Neural cell (in vitro differentiated cells): ENCODE measurements around the gene EXOC2. TPM values are rescaled to one million over a fixed set of nuclear protein-coding genes. Genes with fewer than 3 reads are reported as not detected.

Source experiments
- H2AFZ ChIP-seq: fragments of 200-600, 300-800 bp; sonication (generic), shearing (Covaris generic); 2 replicates; pipeline ENCODE4 v1.6.0; 2014; ENCODE audit warnings: low read depth, mild to moderate bottlenecking, antibody characterized with exemption, low read length, moderate library complexity
- H3F3A ChIP-seq: fragments of 200-600 bp; shearing (Covaris generic); 2 replicates; pipeline ENCODE4 v1.6.1; 2016; ENCODE audit warnings: mild to moderate bottlenecking, moderate library complexity, mixed read lengths, antibody characterized with exemption, low read length; ENCODE audit not compliant: insufficient read depth, poor library complexity, severe bottlenecking
- H3K27ac ChIP-seq: fragments of 200-600, 300-800 bp; sonication (generic), shearing (Covaris generic); 2 replicates; pipeline ENCODE4 v1.5.1; 2014; ENCODE audit warnings: mild to moderate bottlenecking, low read length, moderate library complexity
- H3K27me3 ChIP-seq: fragments of 300-800, 200-600 bp; sonication (generic), shearing (Covaris generic); 2 replicates; pipeline ENCODE4 v1.6.0; 2014; ENCODE audit warnings: mild to moderate bottlenecking, low read depth, low read length, moderate library complexity; ENCODE audit not compliant: insufficient read depth
- H3K36me3 ChIP-seq: fragments of 300-800, 200-600 bp; sonication (generic), shearing (Covaris generic); 2 replicates; pipeline ENCODE4 v1.5.1; 2014; ENCODE audit warnings: mild to moderate bottlenecking, antibody characterized with exemption, low read length, moderate library complexity; ENCODE audit not compliant: insufficient read depth
- H3K4me2 ChIP-seq: fragments of 300-800, 200-600 bp; sonication (generic), shearing (Covaris generic); 2 replicates; pipeline ENCODE4 v1.6.0; 2014; ENCODE audit warnings: mild to moderate bottlenecking, low read length
- H3K4me3 ChIP-seq: fragments of 300-800, 200-600 bp; sonication (generic), shearing (Covaris generic); 2 replicates; pipeline ENCODE4 v1.5.1; 2014; ENCODE audit warnings: mild to moderate bottlenecking, low read length, moderate library complexity
- H3K79me2 ChIP-seq: fragments of 200-600 bp; shearing (Covaris generic); replicated peaks from 2 replicates; pipeline ENCODE4 v1.6.0; 2014; ENCODE audit warnings: mild to moderate bottlenecking, low read length, moderate library complexity; ENCODE audit not compliant: insufficient read depth
- H3K9ac ChIP-seq: fragments of 300-800, 200-600 bp; sonication (generic), shearing (Covaris generic); 2 replicates; pipeline ENCODE4 v1.6.1; 2016; ENCODE audit warnings: mild to moderate bottlenecking, low read length, mixed read lengths
- H3K9me2 ChIP-seq: fragments of 200-600 bp; shearing (Covaris generic); 2 replicates; pipeline ENCODE4 v1.6.1; 2016; ENCODE audit warnings: mild to moderate bottlenecking, low read length, mixed read lengths; ENCODE audit not compliant: insufficient read depth
- H3K9me3 ChIP-seq: fragments of 200-600, 300-800 bp; sonication (generic), shearing (Covaris generic); 2 replicates; pipeline ENCODE4 v1.6.1; 2016; ENCODE audit warnings: mild to moderate bottlenecking, mixed run types, low read length, moderate library complexity, mixed read lengths
- H4K20me1 ChIP-seq: fragments of 200-600 bp; shearing (Covaris generic); 2 replicates; pipeline ENCODE4 v1.6.1; 2016; ENCODE audit warnings: mild to moderate bottlenecking, mixed run types; ENCODE audit not compliant: insufficient read depth
- EP300 ChIP-seq: fragments of 450-650 bp; conservative IDR thresholded peaks from 2 replicates; pipeline ENCODE4 v1.6.1; 2014; ENCODE audit warnings: antibody characterized with exemption, mild to moderate bottlenecking, moderate library complexity; ENCODE audit not compliant: poor library complexity, severe bottlenecking
- EZH2 ChIP-seq: fragments of 200-600, 300-800 bp; shearing (Covaris generic), sonication (generic); IDR thresholded peaks from 2 replicates; pipeline ENCODE4 v1.6.1; 2014; ENCODE audit warnings: antibody characterized with exemption, low read length, borderline replicate concordance, mild to moderate bottlenecking; ENCODE audit not compliant: insufficient read depth, poor library complexity, severe bottlenecking
- MXI1 ChIP-seq: fragments of 450-650 bp; conservative IDR thresholded peaks from 2 replicates; pipeline ENCODE4 v1.6.1; 2014; ENCODE audit warnings: antibody characterized with exemption, mild to moderate bottlenecking; ENCODE audit not compliant: poor library complexity, severe bottlenecking
- POLR2AphosphoS5 ChIP-seq: IDR thresholded peaks from 2 replicates; pipeline ENCODE4 v1.6.1; 2012
- RAD21 ChIP-seq: fragments of 450-650 bp; conservative IDR thresholded peaks from 2 replicates; pipeline ENCODE4 v1.6.1; 2014; ENCODE audit warnings: antibody characterized with exemption, mild to moderate bottlenecking, moderate library complexity
- SMC3 ChIP-seq: fragments of 450-650 bp; conservative IDR thresholded peaks from 2 replicates; pipeline ENCODE4 v1.6.1; 2014; ENCODE audit warnings: antibody characterized with exemption, mild to moderate bottlenecking, moderate library complexity; ENCODE audit not compliant: poor library complexity
- TAF1 ChIP-seq: IDR thresholded peaks from 2 replicates; pipeline ENCODE4 v1.6.1; 2012; ENCODE audit warnings: low read depth
- polyA plus RNA-seq: library from polyadenylated mRNA; depleted of rRNA; stranded (reverse); fragments of >200 nt; gene quantifications from 2 replicates; pipeline ENCODE4 v1.2.3, GENCODE V29; 2014
- TF ChIP-seq, protein P1 (sequence below): IDR thresholded peaks from 2 replicates; pipeline ENCODE4 v1.6.1; 2012; ENCODE audit warnings: borderline replicate concordance
- TF ChIP-seq, protein P2 (sequence below): fragments of 450-650 bp; IDR thresholded peaks from 2 replicates; pipeline ENCODE4 v1.5.1; 2014; ENCODE audit warnings: antibody characterized with exemption, mild to moderate bottlenecking, moderate library complexity; ENCODE audit not compliant: poor library complexity, severe bottlenecking

Gene EXOC2
- polyA plus RNA-seq, 1 donor from 2014 or later: 38.6 TPM

DNA sequence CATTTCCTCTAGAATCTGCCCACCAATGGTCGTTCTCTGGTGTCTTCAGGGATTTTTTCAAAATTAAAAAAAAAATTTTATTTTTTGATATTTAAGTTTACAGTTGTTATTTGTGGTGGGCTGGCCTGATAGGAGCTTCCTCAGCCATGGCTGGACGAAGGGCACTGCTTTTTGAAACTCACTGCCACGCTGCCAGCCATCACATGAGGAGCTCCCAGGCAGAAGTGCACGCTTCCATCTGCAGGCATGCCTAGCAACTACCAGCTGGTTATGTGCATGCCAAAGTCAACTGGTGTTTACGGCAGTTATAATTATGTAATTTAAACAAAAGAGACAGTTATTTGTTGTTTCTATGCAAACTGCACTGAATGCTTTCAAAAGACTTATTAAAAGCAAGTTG lies 196.3 kb downstream of the EXOC2 start:
- no peak overlapping the region for H3K4me2 ChIP-seq
- no peaks in the 10 kb centered on the region for H3K9me3 ChIP-seq
- H2AFZ ChIP-seq: no peak overlapping the region
- no peak overlapping the region for H3K9ac ChIP-seq
- TF ChIP-seq TAF1: no peak
- no peak for TF ChIP-seq EZH2
- no peak for TF ChIP-seq SMC3
- no peak for TF ChIP-seq EP300
- no peak for TF ChIP-seq POLR2AphosphoS5
- TF ChIP-seq, protein P1, sequence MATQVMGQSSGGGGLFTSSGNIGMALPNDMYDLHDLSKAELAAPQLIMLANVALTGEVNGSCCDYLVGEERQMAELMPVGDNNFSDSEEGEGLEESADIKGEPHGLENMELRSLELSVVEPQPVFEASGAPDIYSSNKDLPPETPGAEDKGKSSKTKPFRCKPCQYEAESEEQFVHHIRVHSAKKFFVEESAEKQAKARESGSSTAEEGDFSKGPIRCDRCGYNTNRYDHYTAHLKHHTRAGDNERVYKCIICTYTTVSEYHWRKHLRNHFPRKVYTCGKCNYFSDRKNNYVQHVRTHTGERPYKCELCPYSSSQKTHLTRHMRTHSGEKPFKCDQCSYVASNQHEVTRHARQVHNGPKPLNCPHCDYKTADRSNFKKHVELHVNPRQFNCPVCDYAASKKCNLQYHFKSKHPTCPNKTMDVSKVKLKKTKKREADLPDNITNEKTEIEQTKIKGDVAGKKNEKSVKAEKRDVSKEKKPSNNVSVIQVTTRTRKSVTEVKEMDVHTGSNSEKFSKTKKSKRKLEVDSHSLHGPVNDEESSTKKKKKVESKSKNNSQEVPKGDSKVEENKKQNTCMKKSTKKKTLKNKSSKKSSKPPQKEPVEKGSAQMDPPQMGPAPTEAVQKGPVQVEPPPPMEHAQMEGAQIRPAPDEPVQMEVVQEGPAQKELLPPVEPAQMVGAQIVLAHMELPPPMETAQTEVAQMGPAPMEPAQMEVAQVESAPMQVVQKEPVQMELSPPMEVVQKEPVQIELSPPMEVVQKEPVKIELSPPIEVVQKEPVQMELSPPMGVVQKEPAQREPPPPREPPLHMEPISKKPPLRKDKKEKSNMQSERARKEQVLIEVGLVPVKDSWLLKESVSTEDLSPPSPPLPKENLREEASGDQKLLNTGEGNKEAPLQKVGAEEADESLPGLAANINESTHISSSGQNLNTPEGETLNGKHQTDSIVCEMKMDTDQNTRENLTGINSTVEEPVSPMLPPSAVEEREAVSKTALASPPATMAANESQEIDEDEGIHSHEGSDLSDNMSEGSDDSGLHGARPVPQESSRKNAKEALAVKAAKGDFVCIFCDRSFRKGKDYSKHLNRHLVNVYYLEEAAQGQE: no peak
- no peak for TF ChIP-seq RAD21
- TF ChIP-seq, protein P2, sequence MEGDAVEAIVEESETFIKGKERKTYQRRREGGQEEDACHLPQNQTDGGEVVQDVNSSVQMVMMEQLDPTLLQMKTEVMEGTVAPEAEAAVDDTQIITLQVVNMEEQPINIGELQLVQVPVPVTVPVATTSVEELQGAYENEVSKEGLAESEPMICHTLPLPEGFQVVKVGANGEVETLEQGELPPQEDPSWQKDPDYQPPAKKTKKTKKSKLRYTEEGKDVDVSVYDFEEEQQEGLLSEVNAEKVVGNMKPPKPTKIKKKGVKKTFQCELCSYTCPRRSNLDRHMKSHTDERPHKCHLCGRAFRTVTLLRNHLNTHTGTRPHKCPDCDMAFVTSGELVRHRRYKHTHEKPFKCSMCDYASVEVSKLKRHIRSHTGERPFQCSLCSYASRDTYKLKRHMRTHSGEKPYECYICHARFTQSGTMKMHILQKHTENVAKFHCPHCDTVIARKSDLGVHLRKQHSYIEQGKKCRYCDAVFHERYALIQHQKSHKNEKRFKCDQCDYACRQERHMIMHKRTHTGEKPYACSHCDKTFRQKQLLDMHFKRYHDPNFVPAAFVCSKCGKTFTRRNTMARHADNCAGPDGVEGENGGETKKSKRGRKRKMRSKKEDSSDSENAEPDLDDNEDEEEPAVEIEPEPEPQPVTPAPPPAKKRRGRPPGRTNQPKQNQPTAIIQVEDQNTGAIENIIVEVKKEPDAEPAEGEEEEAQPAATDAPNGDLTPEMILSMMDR: no peak
- H3K79me2 ChIP-seq: no peaks in the 10 kb centered on the region
- no peaks in the 10 kb centered on the region for H4K20me1 ChIP-seq
- H3K4me3 ChIP-seq: no peak overlapping the region
- no peaks in the 10 kb centered on the region for H3K27me3 ChIP-seq
- H3K9me2 ChIP-seq: no peaks in the 10 kb centered on the region
- no peak overlapping the region for H3K27ac ChIP-seq
- H3K36me3 ChIP-seq: peaks cover 5% of the 10 kb centered on the region
- no peaks in the 10 kb centered on the region for H3F3A ChIP-seq

DNA sequence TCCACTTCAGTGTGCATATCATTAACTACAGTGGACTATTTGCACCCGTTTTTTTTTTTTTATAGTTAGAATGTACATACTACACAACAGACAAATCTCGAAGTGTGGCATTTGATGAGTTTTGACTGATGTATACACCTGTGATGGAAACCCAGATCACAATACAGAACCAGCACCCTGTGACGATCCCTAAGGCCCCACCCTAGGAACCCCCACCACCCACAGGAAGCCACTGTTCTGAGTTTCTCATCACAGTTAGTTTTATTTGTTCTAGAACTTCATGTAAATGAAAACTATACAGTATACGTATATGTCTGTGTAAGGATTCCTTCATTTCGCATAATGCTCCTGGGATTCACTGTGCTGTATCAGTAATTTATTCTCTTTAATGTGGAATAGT lies 198.5 kb downstream of the EXOC2 start:
- H3K27ac ChIP-seq: no peak overlapping the region
- H4K20me1 ChIP-seq: no peaks in the 10 kb centered on the region
- H2AFZ ChIP-seq: no peak overlapping the region
- no peaks in the 10 kb centered on the region for H3K9me2 ChIP-seq
- H3K9me3 ChIP-seq: no peaks in the 10 kb centered on the region
- H3K9ac ChIP-seq: no peak overlapping the region
- peaks cover 5% of the 10 kb centered on the region for H3K36me3 ChIP-seq
- no peaks in the 10 kb centered on the region for H3K79me2 ChIP-seq
- no peaks in the 10 kb centered on the region for H3K27me3 ChIP-seq
- TF ChIP-seq TAF1 (no peak), RAD21 (no peak), EZH2 (no peak), SMC3 (no peak), MXI1 (no peak), POLR2AphosphoS5 (no peak), EP300 (no peak)
- TF ChIP-seq, protein P2: no peak
- TF ChIP-seq, protein P1: no peak
- H3K4me2 ChIP-seq: no peak overlapping the region
- H3F3A ChIP-seq: no peaks in the 10 kb centered on the region
- no peak overlapping the region for H3K4me3 ChIP-seq
